Esophagus squamous epithelium (tissue), 5 donors: ENCODE data around the gene GTF3C1. TPM values are rescaled to one million over a fixed set of nuclear protein-coding genes. Genes with fewer than 3 reads are reported as not detected.

Experiments used
- DNase-seq: peaks from one replicate; lab custom pipeline; 2025; lab: John Stamatoyannopoulos, UW
- H3K27ac ChIP-seq, 4 donors: fragments of 200-600 bp; sonication (generic); one replicate each; pipeline ENCODE4 v1.5.1; 2016 to 2019; ENCODE audit warnings: mild to moderate bottlenecking in 1 of 4
- H3K27me3 ChIP-seq, 4 donors: fragments of 200-600 bp; sonication (generic); 1 replicate in 3 of 4; 2 replicates in 1 of 4; pipeline versions ENCODE4 v1.5.1 to v1.6.0; 2017 to 2021; ENCODE audit warnings: antibody characterized with exemption in 1 of 4
- H3K36me3 ChIP-seq, 3 donors: fragments of 200-600 bp; sonication (generic); one replicate each; pipeline ENCODE4 v1.5.1; 2016 to 2019
- H3K4me1 ChIP-seq, 3 donors: fragments of 200-600 bp; sonication (generic); one replicate each; pipeline ENCODE4 v1.5.1; 2017 to 2019
- H3K4me3 ChIP-seq, 4 donors: fragments of 200-600 bp; sonication (generic); 1 replicate in 3 of 4; 2 replicates in 1 of 4; pipeline ENCODE4 v1.5.1; 2016 to 2019; ENCODE audit warnings: mild to moderate bottlenecking in 2 of 4, moderate library complexity in 1 of 4
- H3K9me3 ChIP-seq, 3 donors: fragments of 200-600 bp; sonication (generic); one replicate each; pipeline ENCODE4 v1.5.1; 2016 to 2019
- POLR2A ChIP-seq, 4 donors: fragments of 450-650 bp; IDR thresholded peaks; one replicate each; pipeline ENCODE4 v1.6.1; 2017; ENCODE audit warnings: antibody characterized with exemption in 4 of 4, mild to moderate bottlenecking in 4 of 4, moderate library complexity in 3 of 4
- WGBS, 2 donors: methylation state at CpG; one replicate each; pipeline ENCODE4 v1.1.5; 2018; 5-methylcytosine and 5-hydroxymethylcytosine counted together
- intact Hi-C: fragments of 100-400 bp; cut with DNase I; formaldehyde crosslinking; loops from one replicate; pipeline ENCODE4 v1.15.0; 2022
- total RNA-seq, 4 donors: library from RNA; depleted of rRNA; stranded (reverse); fragments of >200 nt; gene quantifications; one replicate each; pipeline ENCODE4 v1.1.0, GENCODE V29; 2016
- TF ChIP-seq, protein P1 (sequence below), 6 experiments: fragments of 450-650 bp in 4 of 6; fragments of 200-600 bp in 2 of 6; sonication (generic) in 2 of 6; IDR thresholded peaks; one replicate each; pipeline ENCODE4 v1.5.1; 2016 to 2019; ENCODE audit warnings: antibody characterized with exemption in 6 of 6, mild to moderate bottlenecking in 4 of 6, moderate library complexity in 4 of 6
- donor health status: DM: yes; HTN: yes; CAD: no.

GTF3C1 gene, protein sequence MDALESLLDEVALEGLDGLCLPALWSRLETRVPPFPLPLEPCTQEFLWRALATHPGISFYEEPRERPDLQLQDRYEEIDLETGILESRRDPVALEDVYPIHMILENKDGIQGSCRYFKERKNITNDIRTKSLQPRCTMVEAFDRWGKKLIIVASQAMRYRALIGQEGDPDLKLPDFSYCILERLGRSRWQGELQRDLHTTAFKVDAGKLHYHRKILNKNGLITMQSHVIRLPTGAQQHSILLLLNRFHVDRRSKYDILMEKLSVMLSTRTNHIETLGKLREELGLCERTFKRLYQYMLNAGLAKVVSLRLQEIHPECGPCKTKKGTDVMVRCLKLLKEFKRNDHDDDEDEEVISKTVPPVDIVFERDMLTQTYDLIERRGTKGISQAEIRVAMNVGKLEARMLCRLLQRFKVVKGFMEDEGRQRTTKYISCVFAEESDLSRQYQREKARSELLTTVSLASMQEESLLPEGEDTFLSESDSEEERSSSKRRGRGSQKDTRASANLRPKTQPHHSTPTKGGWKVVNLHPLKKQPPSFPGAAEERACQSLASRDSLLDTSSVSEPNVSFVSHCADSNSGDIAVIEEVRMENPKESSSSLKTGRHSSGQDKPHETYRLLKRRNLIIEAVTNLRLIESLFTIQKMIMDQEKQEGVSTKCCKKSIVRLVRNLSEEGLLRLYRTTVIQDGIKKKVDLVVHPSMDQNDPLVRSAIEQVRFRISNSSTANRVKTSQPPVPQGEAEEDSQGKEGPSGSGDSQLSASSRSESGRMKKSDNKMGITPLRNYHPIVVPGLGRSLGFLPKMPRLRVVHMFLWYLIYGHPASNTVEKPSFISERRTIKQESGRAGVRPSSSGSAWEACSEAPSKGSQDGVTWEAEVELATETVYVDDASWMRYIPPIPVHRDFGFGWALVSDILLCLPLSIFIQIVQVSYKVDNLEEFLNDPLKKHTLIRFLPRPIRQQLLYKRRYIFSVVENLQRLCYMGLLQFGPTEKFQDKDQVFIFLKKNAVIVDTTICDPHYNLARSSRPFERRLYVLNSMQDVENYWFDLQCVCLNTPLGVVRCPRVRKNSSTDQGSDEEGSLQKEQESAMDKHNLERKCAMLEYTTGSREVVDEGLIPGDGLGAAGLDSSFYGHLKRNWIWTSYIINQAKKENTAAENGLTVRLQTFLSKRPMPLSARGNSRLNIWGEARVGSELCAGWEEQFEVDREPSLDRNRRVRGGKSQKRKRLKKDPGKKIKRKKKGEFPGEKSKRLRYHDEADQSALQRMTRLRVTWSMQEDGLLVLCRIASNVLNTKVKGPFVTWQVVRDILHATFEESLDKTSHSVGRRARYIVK (N-terminal part only)
- 100 to 1,000 TPM in 1 of 4 donors, 10 to 100 TPM in 3; 76.5 to 171 (median 84.9) TPM for total RNA-seq

DNA sequence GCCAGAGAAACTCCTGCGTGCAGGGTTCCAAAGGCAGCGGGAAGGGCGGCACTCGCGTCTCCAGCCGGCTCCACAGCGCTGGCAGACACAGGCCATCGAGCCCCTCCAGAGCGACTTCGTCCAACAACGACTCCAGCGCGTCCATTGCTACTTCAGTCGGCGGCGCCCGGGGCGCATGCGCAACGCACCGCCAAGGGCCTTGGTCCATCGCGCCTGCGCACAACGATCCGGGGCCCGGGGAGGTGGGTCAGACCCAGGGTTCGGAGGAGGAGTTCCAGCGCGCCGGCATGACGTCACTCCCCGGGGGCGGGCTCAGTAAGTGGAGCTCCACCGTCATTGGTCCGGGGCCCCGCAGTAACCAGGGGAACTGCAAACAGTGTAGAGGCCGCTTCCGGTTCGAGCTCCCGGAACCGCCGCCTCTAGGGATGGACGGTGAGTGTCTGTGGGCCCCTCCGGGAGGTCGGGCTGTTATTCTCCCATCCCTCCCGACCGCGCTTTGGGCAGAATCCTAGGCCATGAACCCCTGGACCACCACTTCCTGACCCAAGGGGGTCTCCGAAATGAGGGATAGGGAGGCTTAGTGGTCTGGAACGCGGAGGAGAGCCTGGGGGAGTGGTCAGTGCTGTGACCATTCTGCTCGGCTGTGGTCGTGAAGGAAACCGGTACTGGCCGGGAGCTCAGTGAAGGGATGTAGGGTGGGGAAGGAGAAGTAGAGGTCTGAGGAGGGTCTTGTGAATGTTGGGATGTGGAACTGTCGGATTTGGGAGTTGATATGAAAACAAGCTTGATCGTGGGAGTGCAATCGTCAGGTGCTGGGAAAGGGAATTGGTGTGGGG is at the start of gene GTF3C1, which contains the start of gene KATNIP:
GTF3C1 (minus strand) TSS at position 168 of the 836 bp plus-strand sequence; CDS start at position 145, 23 bp downstream.
KATNIP (plus strand) TSS at position 399 of the 836 bp plus-strand sequence; CDS start at position 426, 27 bp downstream.
- peaks cover 20 to 57% (median 39%) of the 10 kb centered on the region in 3 donors for H3K4me1 ChIP-seq
- peak; percentile 96 for DNase-seq
- H3K27me3 ChIP-seq, result no peaks in the 10 kb centered on the region
- H3K4me3 ChIP-seq, result peak within 1 kb of the TSS; percentile 90 to 97 (median 94)
- TF ChIP-seq, protein P1, sequence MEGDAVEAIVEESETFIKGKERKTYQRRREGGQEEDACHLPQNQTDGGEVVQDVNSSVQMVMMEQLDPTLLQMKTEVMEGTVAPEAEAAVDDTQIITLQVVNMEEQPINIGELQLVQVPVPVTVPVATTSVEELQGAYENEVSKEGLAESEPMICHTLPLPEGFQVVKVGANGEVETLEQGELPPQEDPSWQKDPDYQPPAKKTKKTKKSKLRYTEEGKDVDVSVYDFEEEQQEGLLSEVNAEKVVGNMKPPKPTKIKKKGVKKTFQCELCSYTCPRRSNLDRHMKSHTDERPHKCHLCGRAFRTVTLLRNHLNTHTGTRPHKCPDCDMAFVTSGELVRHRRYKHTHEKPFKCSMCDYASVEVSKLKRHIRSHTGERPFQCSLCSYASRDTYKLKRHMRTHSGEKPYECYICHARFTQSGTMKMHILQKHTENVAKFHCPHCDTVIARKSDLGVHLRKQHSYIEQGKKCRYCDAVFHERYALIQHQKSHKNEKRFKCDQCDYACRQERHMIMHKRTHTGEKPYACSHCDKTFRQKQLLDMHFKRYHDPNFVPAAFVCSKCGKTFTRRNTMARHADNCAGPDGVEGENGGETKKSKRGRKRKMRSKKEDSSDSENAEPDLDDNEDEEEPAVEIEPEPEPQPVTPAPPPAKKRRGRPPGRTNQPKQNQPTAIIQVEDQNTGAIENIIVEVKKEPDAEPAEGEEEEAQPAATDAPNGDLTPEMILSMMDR (IDR thresholded peaks at IDR 0.05), result peak in 1 of 6 experiments; percentile 20
- peak in 3 of 4 donors; percentile 58 to 86 (median 65) for TF ChIP-seq POLR2A (IDR thresholded peaks at IDR 0.05)
- WGBS, 2 donors, result 0 to 1% methylated on average over 15 to 29 of the region's 59 CpGs
- H3K36me3 ChIP-seq, result peaks cover 3 to 9% (median 5%) of the 10 kb centered on the region in 3 donors
- intact Hi-C loops, result no loop called here
- H3K27ac ChIP-seq, result peak within 1 kb of the TSS; percentile 88 to 94 (median 91)
- no peaks in the 10 kb centered on the region for H3K9me3 ChIP-seq

DNA sequence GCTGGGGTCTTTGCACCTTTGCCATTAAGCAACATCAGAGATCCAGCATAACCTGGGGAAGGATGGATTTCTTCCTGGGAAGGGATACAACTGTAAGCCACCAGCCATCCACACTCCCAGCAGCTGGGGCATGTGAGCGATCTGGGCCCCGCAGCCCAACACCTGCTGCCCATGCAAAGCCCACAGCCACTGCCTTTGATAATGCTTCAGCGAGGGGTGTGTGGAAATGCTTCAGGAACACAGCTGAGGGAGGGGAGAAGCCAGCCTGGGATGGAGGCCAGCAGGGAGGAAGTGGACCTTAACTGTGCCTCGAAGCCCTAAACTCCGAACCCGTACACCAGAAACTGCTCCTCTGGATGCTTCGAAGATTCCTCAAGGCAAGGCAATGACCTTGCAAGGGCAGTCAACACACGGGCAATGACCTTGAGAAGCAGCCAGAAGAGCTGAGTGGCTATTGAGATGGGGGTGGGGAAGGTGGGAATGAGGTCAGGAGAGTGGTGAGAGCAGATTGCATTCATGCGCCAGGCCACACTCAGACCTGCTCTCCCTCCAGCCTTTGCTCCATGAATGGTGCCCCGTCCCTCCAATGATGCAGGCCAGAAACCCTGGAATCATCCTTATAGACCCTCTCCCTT is 49.3 kb upstream of the GTF3C1 start:
- H3K4me1 ChIP-seq, result no peaks in the 10 kb centered on the region
- WGBS, 2 donors, result 84 to 95% methylated on average over 5 to 7 of the region's 10 CpGs
- no peaks in the 10 kb centered on the region for H3K27me3 ChIP-seq
- intact Hi-C loops, result no loop called here
- DNase-seq, result no peak
- no peaks in the 10 kb centered on the region for H3K9me3 ChIP-seq
- H3K36me3 ChIP-seq, result peaks cover 0 to 24% (median 0%) of the 10 kb centered on the region in 3 donors
- H3K4me3 ChIP-seq, result no peak overlapping the region
- no peak overlapping the region for H3K27ac ChIP-seq
- no peak for TF ChIP-seq POLR2A (IDR thresholded peaks at IDR 0.05)
- TF ChIP-seq, protein P1 (IDR thresholded peaks at IDR 0.05), result no peak

DNA sequence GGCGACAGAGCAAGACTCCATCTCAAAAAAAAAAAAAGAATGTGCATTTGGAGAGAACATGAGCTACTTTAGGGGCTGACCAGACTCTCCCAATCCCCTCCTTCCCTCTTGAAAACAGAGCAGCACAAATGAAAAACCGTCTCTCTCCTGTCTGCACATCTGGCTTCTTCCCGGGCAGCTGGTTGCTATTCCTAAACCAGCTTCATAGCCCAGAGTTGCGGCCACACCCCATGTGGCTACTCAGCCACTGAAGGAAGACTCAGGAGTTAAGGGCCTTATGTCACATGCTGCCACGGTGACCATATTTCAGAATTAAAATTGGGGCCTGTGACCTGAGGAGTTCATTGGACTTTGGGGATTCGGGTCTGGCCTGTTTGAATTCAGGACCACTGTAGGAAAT is 48.5 kb upstream of the GTF3C1 start:
- peaks cover 0 to 32% (median 0%) of the 10 kb centered on the region in 3 donors for H3K36me3 ChIP-seq
- TF ChIP-seq, protein P1 (IDR thresholded peaks at IDR 0.05), result no peak
- TF ChIP-seq POLR2A (IDR thresholded peaks at IDR 0.05), result no peak
- no peak for DNase-seq
- no peak overlapping the region for H3K4me3 ChIP-seq
- intact Hi-C loops, result no loop called here
- no peaks in the 10 kb centered on the region for H3K9me3 ChIP-seq
- no peaks in the 10 kb centered on the region for H3K27me3 ChIP-seq
- no peak overlapping the region for H3K27ac ChIP-seq
- no peaks in the 10 kb centered on the region for H3K4me1 ChIP-seq
- WGBS, 2 donors, result 90 to 92% methylated on average over 6 of the region's 6 CpGs

DNA sequence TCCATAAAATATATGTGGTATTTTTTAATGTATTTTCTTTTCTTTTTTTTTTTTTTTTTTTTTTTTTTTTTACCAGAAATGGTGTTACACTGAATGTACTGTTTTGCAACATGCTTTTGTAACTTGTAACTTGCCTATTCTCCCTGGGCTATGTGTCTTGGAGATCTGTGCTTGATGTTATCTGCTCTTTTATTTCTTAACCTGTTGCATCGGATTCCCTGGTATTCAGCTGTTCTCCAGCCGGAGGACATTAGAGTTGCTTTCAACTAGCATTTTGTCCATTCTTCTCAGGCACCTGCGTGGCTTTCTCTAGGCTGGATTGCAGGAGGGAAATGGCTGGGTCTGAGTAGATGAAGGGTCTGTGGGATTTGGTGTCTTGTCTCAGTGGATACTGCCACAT is 47.6 kb upstream of the GTF3C1 start:
- Histone ChIP-seq H3K36me3 (peaks cover 0 to 39% (median 0%) of the 10 kb centered on the region in 3 donors), H3K4me3 (no peak overlapping the region), H3K9me3 (no peaks in the 10 kb centered on the region), H3K27me3 (no peaks in the 10 kb centered on the region), H3K4me1 (no peaks in the 10 kb centered on the region), H3K27ac (no peak overlapping the region)
- WGBS, 2 donors, result 92 to 95% methylated on average over 2 to 3 of the region's 3 CpGs
- intact Hi-C loops, result no loop called here
- no peak for TF ChIP-seq POLR2A (IDR thresholded peaks at IDR 0.05)
- TF ChIP-seq, protein P1 (IDR thresholded peaks at IDR 0.05), result no peak
- DNase-seq, result no peak
